Measurements from ENCODE around the gene UGT1A5.

UGT1A5 gene

GRCh38 chr2:233712611-233713261, at the start of gene UGT1A5:
Gene UGT1A5 (plus strand): TSS chr2:233712907. CDS start chr2:233712992, 85 bp downstream.
- no peak for DNase-seq (ENCODE audit: low read depth in 3 of 3)

- DNase-seq (ENCODE audit: low read depth in 3 of 3), result no peak
Observed at GRCh38 chr2:233663911-233664310, 48.8 kb upstream of the UGT1A5 start.

GRCh38 chr2:233668605-233669260, 44.0 kb upstream of the UGT1A5 start:
- no peak for DNase-seq (ENCODE audit: low read depth in 3 of 3)

GRCh38 chr2:233671290-233672161, 41.2 kb upstream of the UGT1A5 start, which contains the start of gene UGT1A9:
Gene UGT1A9 (plus strand): TSS chr2:233671898. CDS start chr2:233671935, 37 bp downstream.
- no peak for DNase-seq (ENCODE audit: low read depth in 3 of 3)

GRCh38 chr2:233672886-233673285, 39.8 kb upstream of the UGT1A5 start:
- DNase-seq (ENCODE audit: low read depth in 3 of 3), result no peak

GRCh38 chr2:233673896-233674295, 38.8 kb upstream of the UGT1A5 start:
- DNase-seq (ENCODE audit: low read depth in 3 of 3), result no peak

- DNase-seq (ENCODE audit: low read depth in 3 of 3), result no peak
Observed at GRCh38 chr2:233674314-233674713, 38.4 kb upstream of the UGT1A5 start.

- no peak for DNase-seq (ENCODE audit: low read depth in 3 of 3)
Observed at GRCh38 chr2:233674995-233675394, 37.7 kb upstream of the UGT1A5 start.

GRCh38 chr2:233676046-233676445, 36.7 kb upstream of the UGT1A5 start:
- no peak for DNase-seq (ENCODE audit: low read depth in 3 of 3)

GRCh38 chr2:233679196-233679595, 33.5 kb upstream of the UGT1A5 start:
- no peak for DNase-seq (ENCODE audit: low read depth in 3 of 3)

GRCh38 chr2:233680361-233681045, 32.2 kb upstream of the UGT1A5 start:
- DNase-seq (ENCODE audit: low read depth in 3 of 3), result no peak

GRCh38 chr2:233681521-233682099, 31.1 kb upstream of the UGT1A5 start, which contains the start of gene UGT1A7:
Gene UGT1A7 (plus strand): TSS chr2:233681901. CDS start chr2:233681938, 37 bp downstream.
- DNase-seq (ENCODE audit: low read depth in 3 of 3), result no peak

GRCh38 chr2:233684640-233685039, 28.1 kb upstream of the UGT1A5 start:
- DNase-seq (ENCODE audit: low read depth in 3 of 3), result no peak

GRCh38 chr2:233686928-233687327, 25.8 kb upstream of the UGT1A5 start:
- DNase-seq (ENCODE audit: low read depth in 3 of 3), result no peak

GRCh38 chr2:233688341-233688740, 24.4 kb upstream of the UGT1A5 start:
- no peak for DNase-seq (ENCODE audit: low read depth in 3 of 3)

GRCh38 chr2:233689031-233689430, 23.7 kb upstream of the UGT1A5 start:
- no peak for DNase-seq (ENCODE audit: low read depth in 3 of 3)

- no peak for DNase-seq (ENCODE audit: low read depth in 3 of 3)
Observed at GRCh38 chr2:233689501-233689900, 23.2 kb upstream of the UGT1A5 start.

- no peak for DNase-seq (ENCODE audit: low read depth in 3 of 3)
Observed at GRCh38 chr2:233690444-233690843, 22.3 kb upstream of the UGT1A5 start.

- DNase-seq (ENCODE audit: low read depth in 3 of 3), result no peak
Observed at GRCh38 chr2:233691443-233692433, 21.0 kb upstream of the UGT1A5 start.

GRCh38 chr2:233692648-233693047, 20.1 kb upstream of the UGT1A5 start, which contains the start of gene UGT1A6:
Gene UGT1A6 (plus strand): TSS chr2:233692890. CDS start chr2:233693005, 115 bp downstream.
- no peak for DNase-seq (ENCODE audit: low read depth in 3 of 3)

Measured in stimulated activated CD4-positive, alpha-beta T cell treated with anti-CD3 and anti-CD28 coated beads, TNF-alpha, amount 100 ng/mL, for 4 hours (primary cell).